GM18907 (cell line): Measurements from ENCODE around the gene ATXN1.
"Not testable (repeated sequence)": the region's sequence is repeated elsewhere in the genome, so short reads cannot be mapped to it uniquely, and the experiment has no call there.

Source experiments
- ATAC-seq: cut with Tn5 transposase; IDR thresholded peaks from one replicate; pipeline ENCODE4 v1.9.1; 2021; ENCODE audit warnings: mild to moderate bottlenecking, moderate library complexity; ENCODE audit not compliant: unreplicated experiment

Gene ATXN1

GRCh38 chr6:16704401-16705045 is 56.7 kb downstream of the ATXN1 start:
- ATAC-seq: no peak

- not testable (repeated sequence) for ATAC-seq
Observed at GRCh38 chr6:16702627-16703378, 58.5 kb downstream of the ATXN1 start.

GRCh38 chr6:16700916-16701234 is 60.4 kb downstream of the ATXN1 start:
- ATAC-seq: no peak

GRCh38 chr6:16700202-16700915 is 60.9 kb downstream of the ATXN1 start:
- no peak for ATAC-seq

- ATAC-seq: no peak
Observed at GRCh38 chr6:16698997-16699868, 62.0 kb downstream of the ATXN1 start.

- no peak for ATAC-seq
Observed at GRCh38 chr6:16698162-16698533, 63.1 kb downstream of the ATXN1 start.

GRCh38 chr6:16697437-16698161 is 63.7 kb downstream of the ATXN1 start:
- no peak for ATAC-seq

GRCh38 chr6:16696496-16696895 is 64.8 kb downstream of the ATXN1 start:
- no peak for ATAC-seq

GRCh38 chr6:16694781-16695578 is 66.3 kb downstream of the ATXN1 start:
- ATAC-seq: peak; percentile 48

GRCh38 chr6:16691324-16691723 is 69.9 kb downstream of the ATXN1 start:
- peak; percentile 31 for ATAC-seq

- peak; percentile 86 for ATAC-seq
Observed at GRCh38 chr6:16690608-16691142, 70.6 kb downstream of the ATXN1 start.

- ATAC-seq: no peak
Observed at GRCh38 chr6:16689788-16690607, 71.3 kb downstream of the ATXN1 start.

GRCh38 chr6:16688984-16689636 is 72.2 kb downstream of the ATXN1 start:
- no peak for ATAC-seq

GRCh38 chr6:16688436-16688835 is 72.8 kb downstream of the ATXN1 start:
- ATAC-seq: no peak

- no peak for ATAC-seq
Observed at GRCh38 chr6:16687045-16687444, 74.2 kb downstream of the ATXN1 start.

- peak; percentile 59 for ATAC-seq
Observed at GRCh38 chr6:16684896-16685554, 76.2 kb downstream of the ATXN1 start.

- ATAC-seq: no peak
Observed at GRCh38 chr6:16684195-16684689, 77.0 kb downstream of the ATXN1 start.
